ENCODE data around the gene FAM81B. TPM values are rescaled to one million over a fixed set of nuclear protein-coding genes. Genes with fewer than 3 reads are reported as not detected.
"Not testable (repeated sequence)": the region's sequence is repeated elsewhere in the genome, so short reads cannot be mapped to it uniquely, and the experiment has no call there.

FAM81B gene
- total RNA-seq, 1 experiment from 2014 or later, result not detected

GRCh38 chr5:95352691-95353090 is 38.5 kb upstream of the FAM81B start:
- H3K27me3 Mint-ChIP-seq (ENCODE audit: insufficient read depth, unreplicated experiment), result no peaks in the 10 kb centered on the region
- no TSS peak for BruUV-seq (replicated peaks)
- peaks cover 6% of the 10 kb centered on the region for H3K9me3 Mint-ChIP-seq (ENCODE audit: unreplicated experiment)
- intact Hi-C loops (cut with micrococcal nuclease), result no loop called here
- no peak for TF ChIP-seq CTCF (IDR thresholded peaks at IDR 0.05; ENCODE audit: unreplicated experiment)
- H3K27ac Mint-ChIP-seq (ENCODE audit: low read depth, unreplicated experiment), result no peak overlapping the region
- no peak for DNase-seq (ENCODE audit: unreplicated experiment)
- POLR2A ChIA-PET, result no interaction called here
- H3K4me3 Mint-ChIP-seq (ENCODE audit: unreplicated experiment), result no peak overlapping the region
- CTCF ChIA-PET, result no interaction called here
- H3K4me1 Mint-ChIP-seq (ENCODE audit: insufficient read depth, unreplicated experiment), result no peaks in the 10 kb centered on the region
- H3K36me3 Mint-ChIP-seq (ENCODE audit: insufficient read depth, unreplicated experiment), result no peaks in the 10 kb centered on the region

- Mint-ChIP-seq H3K36me3 (ENCODE audit: insufficient read depth, unreplicated experiment) (no peaks in the 10 kb centered on the region), H3K9me3 (ENCODE audit: unreplicated experiment) (no peaks in the 10 kb centered on the region), H3K4me3 (ENCODE audit: unreplicated experiment) (no peak overlapping the region), H3K4me1 (ENCODE audit: insufficient read depth, unreplicated experiment) (no peaks in the 10 kb centered on the region), H3K27ac (ENCODE audit: low read depth, unreplicated experiment) (no peak overlapping the region), H3K27me3 (ENCODE audit: insufficient read depth, unreplicated experiment) (no peaks in the 10 kb centered on the region)
- no peak for TF ChIP-seq CTCF (IDR thresholded peaks at IDR 0.05; ENCODE audit: unreplicated experiment)
- ChIA-PET CTCF (interaction anchor here (0.6 to 0.7 kb wide), 2 partner anchors 8 to 364 kb away, joined by 3 read pairs; no protein-coding TSS in a partner anchor), POLR2A (no interaction called here)
- BruUV-seq (replicated peaks), result no TSS peak
- intact Hi-C loops (cut with micrococcal nuclease), result no loop called here
- no peak for DNase-seq (ENCODE audit: unreplicated experiment)
These were observed 32.8 kb upstream of the FAM81B start for GRCh38 chr5:95358320-95358719.

GRCh38 chr5:95358848-95359247 is 32.3 kb upstream of the FAM81B start:
- no peaks in the 10 kb centered on the region for H3K27me3 Mint-ChIP-seq (ENCODE audit: insufficient read depth, unreplicated experiment)
- intact Hi-C loops (cut with micrococcal nuclease), result no loop called here
- BruUV-seq (replicated peaks), result no TSS peak
- TF ChIP-seq CTCF (IDR thresholded peaks at IDR 0.05; ENCODE audit: unreplicated experiment), result no peak
- H3K9me3 Mint-ChIP-seq (ENCODE audit: unreplicated experiment), result no peaks in the 10 kb centered on the region
- POLR2A ChIA-PET, result no interaction called here
- no peaks in the 10 kb centered on the region for H3K36me3 Mint-ChIP-seq (ENCODE audit: insufficient read depth, unreplicated experiment)
- no peaks in the 10 kb centered on the region for H3K4me1 Mint-ChIP-seq (ENCODE audit: insufficient read depth, unreplicated experiment)
- no peak overlapping the region for H3K4me3 Mint-ChIP-seq (ENCODE audit: unreplicated experiment)
- CTCF ChIA-PET, result interaction anchor here (0.6 kb wide), 1 partner anchor 9 kb away, joined by 3 read pairs; no protein-coding TSS in a partner anchor
- H3K27ac Mint-ChIP-seq (ENCODE audit: low read depth, unreplicated experiment), result no peak overlapping the region
- no peak for DNase-seq (ENCODE audit: unreplicated experiment)

GRCh38 chr5:95360667-95361066 is 30.5 kb upstream of the FAM81B start:
- H3K4me3 Mint-ChIP-seq (ENCODE audit: unreplicated experiment); DNase-seq (ENCODE audit: unreplicated experiment); H3K27ac Mint-ChIP-seq (ENCODE audit: low read depth, unreplicated experiment); BruUV-seq (replicated peaks); H3K9me3 Mint-ChIP-seq (ENCODE audit: unreplicated experiment); intact Hi-C loops (cut with micrococcal nuclease); H3K36me3 Mint-ChIP-seq (ENCODE audit: insufficient read depth, unreplicated experiment); H3K4me1 Mint-ChIP-seq (ENCODE audit: insufficient read depth, unreplicated experiment): not testable (repeated sequence)
- H3K27me3 Mint-ChIP-seq (ENCODE audit: insufficient read depth, unreplicated experiment), result peaks cover 15% of the 10 kb centered on the region
- ChIA-PET POLR2A (interaction anchor here (0.6 kb wide), 1 partner anchor 65 kb away, joined by 3 read pairs; no protein-coding TSS in a partner anchor), CTCF (interaction anchor here (0.8 kb wide), 1 partner anchor 23 kb away, joined by 6 read pairs; no protein-coding TSS in a partner anchor)
